Activated CD4-positive, alpha-beta T cell treated with anti-CD3 and anti-CD28 coated beads for 48 hours (primary cell): ENCODE measurements around the gene GRID1.
"Not testable (repeated sequence)": the region's sequence is repeated elsewhere in the genome, so short reads cannot be mapped to it uniquely, and the experiment has no call there.

Source experiments
- DNase-seq: peaks from one replicate; pipeline ENCODE4 v3.0.0-alpha.2; 2020

Gene GRID1

GRCh38 chr10:86246279-86246940, 120.2 kb downstream of the GRID1 start:
- DNase-seq, result no peak

GRCh38 chr10:86245015-86245394, 121.6 kb downstream of the GRID1 start:
- no peak for DNase-seq

GRCh38 chr10:86244297-86245014, 122.1 kb downstream of the GRID1 start:
- DNase-seq, result no peak

- no peak for DNase-seq
Measured at GRCh38 chr10:86243651-86244155, 122.9 kb downstream of the GRID1 start.

- DNase-seq, result no peak
Measured at GRCh38 chr10:86242761-86243160, 123.8 kb downstream of the GRID1 start.

GRCh38 chr10:86238089-86238488, 128.5 kb downstream of the GRID1 start:
- not testable (repeated sequence) for DNase-seq

GRCh38 chr10:86234541-86235270, 131.9 kb downstream of the GRID1 start:
- no peak for DNase-seq

GRCh38 chr10:86234107-86234506, 132.5 kb downstream of the GRID1 start:
- no peak for DNase-seq

GRCh38 chr10:86233131-86233530, 133.5 kb downstream of the GRID1 start:
- no peak for DNase-seq

GRCh38 chr10:86232644-86233043, 134.0 kb downstream of the GRID1 start:
- no peak for DNase-seq

GRCh38 chr10:86231796-86232560, 134.6 kb downstream of the GRID1 start:
- no peak for DNase-seq

- no peak for DNase-seq
Measured at GRCh38 chr10:86230557-86231180, 135.9 kb downstream of the GRID1 start.

- DNase-seq, result no peak
Measured at GRCh38 chr10:86229811-86230556, 136.6 kb downstream of the GRID1 start.

GRCh38 chr10:86229376-86229775, 137.2 kb downstream of the GRID1 start:
- DNase-seq, result no peak

GRCh38 chr10:86227501-86228258, 138.9 kb downstream of the GRID1 start:
- DNase-seq, result no peak

GRCh38 chr10:86226781-86227201, 139.8 kb downstream of the GRID1 start:
- no peak for DNase-seq

- no peak for DNase-seq
Measured at GRCh38 chr10:86226016-86226415, 140.6 kb downstream of the GRID1 start.

- no peak for DNase-seq
Measured at GRCh38 chr10:86225103-86225782, 141.4 kb downstream of the GRID1 start.

- DNase-seq, result no peak
Measured at GRCh38 chr10:86224354-86225102, 142.1 kb downstream of the GRID1 start.

GRCh38 chr10:86223256-86223655, 143.3 kb downstream of the GRID1 start:
- no peak for DNase-seq
